Effector memory CD8-positive, alpha-beta T cell (primary cell): ENCODE measurements around the gene ACTR5.

Experiments
- ATAC-seq: fragments of 150-1000 bp; cut with Tn5 transposase; replicated peaks from 2 replicates; pipeline ENCODE4 v1.10.0; 2021; ENCODE audit warnings: mild to moderate bottlenecking, moderate library complexity
- DNase-seq, 3 experiments: peaks; one replicate each; pipeline ENCODE4 v3.0.0; 2021
- H3K27ac Mint-ChIP-seq, 2 donors: one replicate each; pipeline ENCODE4 v1.8.0; 2022; ENCODE audit warnings: mild to moderate bottlenecking in 2 of 2, mixed read lengths in 2 of 2, moderate library complexity in 2 of 2
- H3K27me3 Mint-ChIP-seq, 2 donors: one replicate each; pipeline ENCODE4 v1.8.0; 2022; ENCODE audit warnings: mixed read lengths in 2 of 2
- H3K36me3 Mint-ChIP-seq: one replicate; pipeline ENCODE4 v1.8.0; 2022; ENCODE audit warnings: mild to moderate bottlenecking, moderate library complexity, mixed read lengths; ENCODE audit not compliant: insufficient read depth
- H3K4me1 Mint-ChIP-seq, 2 donors: one replicate each; pipeline ENCODE4 v1.8.0; 2022; ENCODE audit warnings: low read depth in 2 of 2, mixed read lengths in 2 of 2
- H3K4me3 Mint-ChIP-seq, 2 donors: one replicate each; pipeline ENCODE4 v1.8.0; 2022; ENCODE audit warnings: mild to moderate bottlenecking in 2 of 2, mixed read lengths in 2 of 2, moderate library complexity in 2 of 2
- H3K9me3 Mint-ChIP-seq, 2 donors: one replicate each; pipeline ENCODE4 v1.8.0; 2022; ENCODE audit warnings: mixed read lengths in 2 of 2

The ACTR5 gene

DNA sequence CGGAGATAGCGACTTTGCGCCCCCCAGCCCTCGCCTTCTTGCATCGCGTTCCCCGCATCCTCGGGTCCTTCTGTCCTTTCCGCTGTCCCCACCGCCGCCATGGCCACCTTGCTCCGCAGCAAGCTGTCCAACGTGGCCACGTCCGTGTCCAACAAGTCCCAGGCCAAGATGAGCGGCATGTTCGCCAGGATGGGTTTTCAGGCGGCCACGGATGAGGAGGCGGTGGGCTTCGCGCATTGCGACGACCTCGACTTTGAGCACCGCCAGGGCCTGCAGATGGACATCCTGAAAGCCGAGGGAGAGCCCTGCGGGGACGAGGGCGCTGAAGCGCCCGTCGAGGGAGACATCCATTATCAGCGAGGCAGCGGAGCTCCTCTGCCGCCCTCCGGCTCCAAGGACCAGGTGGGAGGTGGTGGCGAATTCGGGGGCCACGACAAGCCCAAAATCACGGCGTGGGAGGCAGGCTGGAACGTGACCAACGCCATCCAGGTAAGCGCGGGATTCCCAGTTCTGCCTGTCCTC lies 23.6 kb upstream of the ACTR5 start:
- ATAC-seq = no peak
- Mint-ChIP-seq H3K27ac (no peak overlapping the region), H3K4me3 (peak overlapping the region; percentile 35 to 43), H3K27me3 (peaks cover 91 to 100% of the 10 kb centered on the region in 2 donors), H3K4me1 (peaks cover 36 to 52% of the 10 kb centered on the region in 2 donors), H3K9me3 (no peaks in the 10 kb centered on the region), H3K36me3 (peaks cover 32% of the 10 kb centered on the region)
- DNase-seq = no peak

DNA sequence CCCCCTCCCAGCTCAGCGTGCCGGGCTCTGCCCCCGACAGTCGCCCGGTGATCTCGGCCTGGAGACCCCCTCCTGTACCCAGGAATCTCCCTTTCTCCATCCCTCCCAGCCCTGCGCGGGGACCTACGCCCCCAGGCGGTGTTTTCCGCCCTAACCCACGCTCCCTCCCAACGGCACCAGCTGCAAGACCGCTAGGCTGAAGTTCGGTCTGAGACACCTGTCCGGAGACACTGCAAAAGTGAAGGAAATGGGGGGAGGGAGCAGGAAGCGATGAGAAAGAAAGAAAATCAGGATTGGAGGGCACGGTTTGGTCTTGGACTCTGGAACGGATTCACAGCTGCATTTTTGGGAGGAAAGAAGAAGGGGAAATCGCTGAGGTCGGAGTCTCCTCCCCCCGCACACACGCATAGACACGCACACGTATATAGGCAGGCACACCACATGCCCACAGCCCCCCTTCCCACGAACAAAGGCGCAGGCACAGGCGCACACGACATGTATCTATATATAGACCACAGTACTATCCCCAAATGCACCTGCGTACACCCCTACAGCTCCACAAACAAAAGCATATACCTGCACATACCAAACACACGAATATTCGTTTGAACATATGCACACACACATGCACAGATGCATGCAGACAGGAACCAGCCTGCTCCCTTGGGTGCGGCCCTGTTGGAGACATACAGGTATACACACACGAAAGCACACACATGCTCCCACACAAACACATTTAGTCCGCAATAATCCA lies 22.9 kb upstream of the ACTR5 start:
- H3K27ac Mint-ChIP-seq = no peak overlapping the region
- peaks cover 42 to 59% of the 10 kb centered on the region in 2 donors for H3K4me1 Mint-ChIP-seq
- DNase-seq = peak in 1 of 3 experiments; percentile 12

DNA sequence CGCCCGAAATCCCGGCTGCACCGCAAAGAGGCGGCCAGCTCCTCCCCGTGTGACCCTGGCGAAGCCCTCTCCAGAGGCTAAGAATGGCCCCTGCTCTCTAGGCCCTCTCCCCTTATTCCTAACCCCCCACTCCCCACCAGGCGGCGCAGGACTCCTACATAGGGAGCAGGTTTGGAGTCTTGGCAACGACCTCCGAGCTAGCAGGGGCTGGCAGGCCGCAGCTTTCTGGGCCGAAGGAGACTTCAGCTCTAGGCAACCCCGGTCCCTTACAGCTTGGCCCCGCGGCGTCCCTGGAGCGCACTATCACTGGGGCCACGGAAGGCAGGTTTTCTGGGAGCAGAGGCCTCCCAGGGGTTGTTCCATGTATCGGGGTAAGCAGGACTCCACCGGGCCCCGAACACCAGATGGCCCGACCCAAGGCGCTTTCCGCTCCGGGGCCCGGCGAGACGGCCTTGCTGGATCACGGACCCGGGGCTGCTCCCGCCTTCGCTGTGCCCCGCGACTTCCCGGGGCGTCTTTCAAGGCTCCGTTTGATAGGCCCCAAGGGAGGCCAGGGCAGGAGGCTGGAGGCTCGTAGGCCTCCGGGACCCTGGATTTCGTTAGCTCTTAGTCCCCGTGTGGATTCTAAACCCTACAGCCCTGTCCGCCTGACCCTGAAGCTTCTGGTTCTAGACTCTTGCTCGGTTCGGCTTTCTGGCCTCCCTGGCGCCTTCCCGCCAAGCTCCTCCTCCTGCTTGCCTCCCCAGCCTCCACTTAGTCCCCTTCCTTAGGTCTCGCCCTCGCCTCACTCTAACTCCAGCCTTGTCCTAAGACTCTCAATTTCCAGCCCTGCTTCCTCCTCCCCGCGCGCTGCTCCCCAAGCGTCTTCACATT lies 22.1 kb upstream of the ACTR5 start:
- H3K27ac Mint-ChIP-seq = peak overlapping the region in 1 of 2 donors; percentile 47
- peaks cover 50 to 66% of the 10 kb centered on the region in 2 donors for H3K4me1 Mint-ChIP-seq
- peaks cover 42% of the 10 kb centered on the region for H3K36me3 Mint-ChIP-seq
- ATAC-seq = peak; percentile 18
- H3K9me3 Mint-ChIP-seq = no peaks in the 10 kb centered on the region
- peaks cover 94 to 100% of the 10 kb centered on the region in 2 donors for H3K27me3 Mint-ChIP-seq
- peak overlapping the region; percentile 43 to 72 for H3K4me3 Mint-ChIP-seq
- DNase-seq = peak in 1 of 3 experiments; percentile 24

More for the DNA sequence above, 22.9 kb upstream of the ACTR5 start:
- peak overlapping the region; percentile 43 to 72 for H3K4me3 Mint-ChIP-seq
- peak; percentile 21 for ATAC-seq
- H3K36me3 Mint-ChIP-seq = peaks cover 37% of the 10 kb centered on the region
- no peaks in the 10 kb centered on the region for H3K9me3 Mint-ChIP-seq
- peaks cover 94 to 100% of the 10 kb centered on the region in 2 donors for H3K27me3 Mint-ChIP-seq

DNA sequence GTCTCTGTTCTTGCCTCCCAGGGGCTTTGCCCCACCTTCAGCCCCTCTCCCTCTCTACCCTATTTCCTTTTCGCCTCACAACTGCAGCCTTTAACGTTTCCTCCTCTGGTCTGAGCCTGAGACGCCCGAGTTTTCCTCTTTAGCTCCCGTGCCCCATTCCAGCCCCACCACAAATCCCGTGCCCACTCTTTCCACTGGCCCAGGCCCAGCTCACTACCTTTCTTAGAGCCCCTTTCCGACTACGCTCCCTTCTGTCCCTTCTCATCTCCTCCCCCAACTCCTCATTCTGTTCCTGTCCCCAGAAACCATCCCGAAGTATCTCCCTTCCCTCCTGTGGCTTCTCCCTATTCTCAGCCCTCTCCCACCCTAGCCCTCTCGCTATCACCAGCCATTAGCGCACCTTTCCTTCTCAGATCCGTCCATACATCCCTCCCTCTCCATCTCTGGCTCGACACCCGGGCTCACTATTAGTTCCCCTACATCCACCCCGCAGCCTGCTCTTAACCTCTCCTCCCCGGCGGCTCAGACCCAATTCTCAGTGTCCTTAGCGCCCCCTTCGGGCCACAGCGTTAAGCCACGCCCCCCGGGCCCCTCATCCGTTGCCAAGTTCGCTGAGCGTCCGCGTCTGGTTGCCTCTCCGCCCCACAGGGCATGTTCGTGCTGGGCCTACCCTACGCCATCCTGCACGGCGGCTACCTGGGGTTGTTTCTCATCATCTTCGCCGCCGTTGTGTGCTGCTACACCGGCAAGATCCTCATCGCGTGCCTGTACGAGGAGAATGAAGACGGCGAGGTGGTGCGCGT lies 21.3 kb upstream of the ACTR5 start:
- ATAC-seq = peak; percentile 19

DNA sequence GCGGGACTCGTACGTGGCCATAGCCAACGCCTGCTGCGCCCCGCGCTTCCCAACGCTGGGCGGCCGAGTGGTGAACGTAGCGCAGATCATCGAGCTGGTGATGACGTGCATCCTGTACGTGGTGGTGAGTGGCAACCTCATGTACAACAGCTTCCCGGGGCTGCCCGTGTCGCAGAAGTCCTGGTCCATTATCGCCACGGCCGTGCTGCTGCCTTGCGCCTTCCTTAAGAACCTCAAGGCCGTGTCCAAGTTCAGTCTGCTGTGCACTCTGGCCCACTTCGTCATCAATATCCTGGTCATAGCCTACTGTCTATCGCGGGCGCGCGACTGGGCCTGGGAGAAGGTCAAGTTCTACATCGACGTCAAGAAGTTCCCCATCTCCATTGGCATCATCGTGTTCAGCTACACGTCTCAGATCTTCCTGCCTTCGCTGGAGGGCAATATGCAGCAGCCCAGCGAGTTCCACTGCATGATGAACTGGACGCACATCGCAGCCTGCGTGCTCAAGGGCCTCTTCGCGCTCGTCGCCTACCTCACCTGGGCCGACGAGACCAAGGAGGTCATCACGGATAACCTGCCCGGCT lies 20.6 kb upstream of the ACTR5 start:
- ATAC-seq = no peak
- Mint-ChIP-seq H3K4me3 (peak overlapping the region; percentile 5 to 68), H3K4me1 (peaks cover 57 to 68% of the 10 kb centered on the region in 2 donors), H3K36me3 (peaks cover 40% of the 10 kb centered on the region), H3K9me3 (no peaks in the 10 kb centered on the region), H3K27me3 (peaks cover 92 to 100% of the 10 kb centered on the region in 2 donors), H3K27ac (peak overlapping the region; percentile 56 to 71)
- peak in 1 of 3 experiments; percentile 16 for DNase-seq

More for the DNA sequence above, 21.3 kb upstream of the ACTR5 start:
- Mint-ChIP-seq H3K4me1 (peaks cover 57 to 70% of the 10 kb centered on the region in 2 donors), H3K36me3 (peaks cover 43% of the 10 kb centered on the region), H3K9me3 (no peaks in the 10 kb centered on the region), H3K4me3 (peak overlapping the region; percentile 5 to 68), H3K27me3 (peaks cover 93 to 100% of the 10 kb centered on the region in 2 donors), H3K27ac (peak overlapping the region in 1 of 2 donors; percentile 47)
- DNase-seq = peak; percentile 41 to 56 (median 52)

DNA sequence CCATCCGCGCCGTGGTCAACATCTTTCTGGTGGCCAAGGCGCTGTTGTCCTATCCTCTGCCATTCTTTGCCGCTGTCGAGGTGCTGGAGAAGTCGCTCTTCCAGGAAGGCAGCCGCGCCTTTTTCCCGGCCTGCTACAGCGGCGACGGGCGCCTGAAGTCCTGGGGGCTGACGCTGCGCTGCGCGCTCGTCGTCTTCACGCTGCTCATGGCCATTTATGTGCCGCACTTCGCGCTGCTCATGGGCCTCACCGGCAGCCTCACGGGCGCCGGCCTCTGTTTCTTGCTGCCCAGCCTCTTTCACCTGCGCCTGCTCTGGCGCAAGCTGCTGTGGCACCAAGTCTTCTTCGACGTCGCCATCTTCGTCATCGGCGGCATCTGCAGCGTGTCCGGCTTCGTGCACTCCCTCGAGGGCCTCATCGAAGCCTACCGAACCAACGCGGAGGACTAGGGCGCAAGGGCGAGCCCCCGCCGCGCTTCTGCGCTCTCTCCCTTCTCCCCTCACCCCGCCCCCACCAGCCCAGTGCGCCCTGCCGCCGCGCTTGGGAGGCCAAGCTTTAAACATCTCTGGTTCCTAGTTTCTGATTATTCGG lies 20.0 kb upstream of the ACTR5 start:
- Mint-ChIP-seq H3K27ac (peak overlapping the region; percentile 56 to 71), H3K4me3 (peak overlapping the region; percentile 5 to 68), H3K36me3 (peaks cover 40% of the 10 kb centered on the region)

DNA sequence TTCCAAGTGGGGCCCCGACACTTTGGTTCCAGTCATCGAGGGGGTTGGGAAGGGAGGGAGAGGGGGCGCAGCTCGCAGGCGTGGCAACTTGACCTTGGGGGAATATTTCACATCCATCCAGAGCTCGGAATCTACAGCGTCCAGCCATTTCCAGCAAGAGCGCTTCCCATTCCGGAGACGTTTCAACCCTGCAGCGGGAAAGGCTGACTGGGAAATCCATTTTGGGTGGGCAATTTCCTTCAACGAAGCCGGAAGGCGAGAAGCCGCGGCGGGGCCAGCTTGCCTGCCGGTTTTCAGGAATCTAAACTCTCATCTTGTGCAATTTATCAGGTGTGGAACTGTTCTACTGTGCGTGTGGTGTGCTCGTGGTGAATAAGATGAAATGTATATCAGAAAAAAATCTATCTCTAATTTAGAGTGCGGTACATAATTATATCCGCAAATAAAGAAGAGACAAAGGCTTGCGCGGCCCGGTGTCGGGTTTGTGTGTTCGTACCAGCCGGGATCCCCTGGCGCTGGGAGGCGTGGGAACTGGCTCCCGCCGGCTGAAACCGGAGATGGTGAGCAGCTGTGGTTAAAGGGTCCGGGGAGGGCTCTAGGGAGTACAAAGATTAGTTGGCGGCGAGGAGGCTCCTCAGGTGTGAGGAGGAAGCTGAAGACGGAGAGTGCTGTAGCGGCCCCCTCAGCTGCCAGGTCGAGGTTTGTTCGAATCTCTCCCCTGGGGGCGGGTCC lies 19.2 kb upstream of the ACTR5 start:
- Mint-ChIP-seq H3K27ac (peak overlapping the region in 1 of 2 donors; percentile 26), H3K4me3 (peak overlapping the region; percentile 60 to 78), H3K27me3 (peaks cover 87 to 100% of the 10 kb centered on the region in 2 donors), H3K4me1 (peaks cover 57 to 61% of the 10 kb centered on the region in 2 donors), H3K36me3 (peaks cover 40% of the 10 kb centered on the region), H3K9me3 (no peaks in the 10 kb centered on the region)
- ATAC-seq = no peak
- DNase-seq = peak in 1 of 3 experiments; percentile 16

More for the DNA sequence above, 20.0 kb upstream of the ACTR5 start:
- peaks cover 57 to 66% of the 10 kb centered on the region in 2 donors for H3K4me1 Mint-ChIP-seq
- no peak for DNase-seq
- peaks cover 86 to 100% of the 10 kb centered on the region in 2 donors for H3K27me3 Mint-ChIP-seq
- H3K9me3 Mint-ChIP-seq = no peaks in the 10 kb centered on the region
- ATAC-seq = no peak

DNA sequence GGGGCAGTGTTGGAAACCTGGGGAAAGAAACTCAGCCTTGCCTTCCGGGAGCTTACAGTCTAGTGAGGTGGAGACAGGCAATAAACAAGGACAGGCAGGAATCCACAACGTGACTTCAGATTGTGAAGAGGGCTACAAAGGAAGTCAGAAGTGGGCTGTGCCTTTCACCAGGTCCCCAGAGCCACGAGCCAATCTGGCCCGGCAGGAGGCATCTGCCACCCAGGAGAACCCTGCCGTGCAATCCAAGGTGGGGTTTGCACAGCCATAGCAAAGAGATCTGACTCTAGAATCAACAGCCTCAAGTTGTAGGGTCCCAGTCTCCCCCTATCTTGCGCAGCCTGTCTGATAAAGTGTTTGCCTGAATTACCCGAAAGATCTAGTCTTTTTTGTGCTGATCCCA lies 18.5 kb upstream of the ACTR5 start:
- H3K27ac Mint-ChIP-seq = no peak overlapping the region

DNA sequence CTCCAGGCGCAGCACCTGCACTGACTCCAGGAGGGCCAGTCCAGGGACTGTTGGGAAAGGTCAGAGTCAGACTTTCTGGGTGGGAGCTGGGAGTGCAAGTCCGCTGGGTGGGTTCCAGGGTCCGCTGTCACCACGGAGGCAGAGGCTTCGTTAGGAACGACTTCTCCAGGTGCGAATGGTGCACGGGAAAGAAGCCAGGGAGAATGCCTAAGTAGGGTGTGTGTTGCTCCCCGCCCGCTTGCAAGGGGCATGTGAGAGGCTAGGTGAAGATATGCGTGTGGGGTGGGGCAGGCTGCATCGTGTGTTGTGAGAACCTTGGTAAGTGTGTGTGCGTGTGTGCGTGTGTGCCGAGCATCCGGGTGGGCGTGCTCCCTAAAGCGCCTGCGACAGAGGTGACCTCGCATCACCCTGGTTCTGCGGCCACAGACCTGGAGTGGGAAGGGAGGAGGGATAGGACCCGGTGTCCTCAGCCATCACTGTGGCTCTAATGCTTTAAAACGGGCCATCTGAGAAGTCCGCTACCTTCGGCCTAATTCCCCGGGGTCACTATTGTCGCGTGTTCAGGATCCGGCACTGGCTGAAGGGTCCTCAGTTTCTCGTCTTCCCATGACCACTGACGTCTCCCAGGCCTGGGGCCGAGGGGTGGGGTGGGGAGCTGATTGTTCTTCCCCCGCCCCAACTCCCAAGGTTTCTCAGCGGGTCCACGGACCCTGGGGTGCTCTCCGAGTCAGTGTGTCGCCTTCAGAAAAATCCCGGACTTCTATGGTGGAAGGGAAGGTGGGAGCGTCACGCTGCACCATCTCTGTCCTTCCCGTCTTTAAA lies 17.9 kb upstream of the ACTR5 start:
- H3K4me3 Mint-ChIP-seq = peak overlapping the region; percentile 76 to 78
- no peaks in the 10 kb centered on the region for H3K9me3 Mint-ChIP-seq
- ATAC-seq = no peak
- peaks cover 87 to 100% of the 10 kb centered on the region in 2 donors for H3K27me3 Mint-ChIP-seq
- H3K27ac Mint-ChIP-seq = no peak overlapping the region
- peaks cover 40% of the 10 kb centered on the region for H3K36me3 Mint-ChIP-seq
- peaks cover 53 to 54% of the 10 kb centered on the region in 2 donors for H3K4me1 Mint-ChIP-seq
- DNase-seq = peak in 1 of 3 experiments; percentile 12

More for the DNA sequence above, 18.5 kb upstream of the ACTR5 start:
- ATAC-seq (no peak), DNase-seq (peak in 1 of 3 experiments; percentile 9)
- Mint-ChIP-seq H3K4me1 (peaks cover 57% of the 10 kb centered on the region in 2 donors), H3K27me3 (peaks cover 87 to 100% of the 10 kb centered on the region in 2 donors), H3K36me3 (peaks cover 40% of the 10 kb centered on the region), H3K9me3 (no peaks in the 10 kb centered on the region), H3K4me3 (peak overlapping the region; percentile 60 to 78)

DNA sequence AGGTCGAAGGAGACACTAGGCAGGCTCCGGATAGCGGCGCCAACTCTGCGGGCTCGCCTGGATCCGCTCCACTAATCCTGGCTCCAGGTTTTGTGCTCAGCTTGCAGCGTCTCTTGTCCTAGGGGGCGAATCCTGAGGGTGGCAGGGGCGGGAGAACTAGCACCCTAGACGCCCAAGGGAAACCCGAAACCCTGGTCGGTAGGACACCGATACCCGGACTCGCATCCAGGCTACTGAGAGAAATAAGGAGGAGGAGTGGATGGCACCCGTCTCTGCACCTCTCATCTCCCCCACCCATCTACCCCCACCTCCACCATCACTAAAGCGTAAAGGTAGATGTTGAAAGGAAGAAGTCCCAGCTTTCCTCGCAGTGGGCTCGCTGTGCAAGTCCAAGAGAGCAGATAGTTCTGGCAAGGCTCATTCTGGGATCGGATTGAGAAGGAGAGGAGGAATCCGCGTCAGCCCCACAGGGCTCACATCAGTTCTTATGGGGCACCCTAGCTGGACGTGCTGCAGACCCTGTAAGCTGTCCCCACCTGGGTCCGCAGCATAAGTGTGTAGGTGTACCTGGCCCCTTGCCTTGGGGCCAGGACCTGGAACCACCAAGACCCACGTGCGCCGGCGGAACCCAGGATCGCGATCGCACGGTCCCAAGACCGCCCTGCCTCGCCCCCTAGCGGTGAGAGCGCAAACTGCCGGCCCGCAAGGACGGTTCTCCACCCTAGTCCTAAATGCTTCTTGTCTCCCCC lies 17.1 kb upstream of the ACTR5 start:
- Mint-ChIP-seq H3K27me3 (peaks cover 87 to 100% of the 10 kb centered on the region in 2 donors), H3K36me3 (peaks cover 37% of the 10 kb centered on the region), H3K27ac (no peak overlapping the region)

More for the DNA sequence above, 17.1 kb upstream of the ACTR5 start:
- Mint-ChIP-seq H3K9me3 (no peaks in the 10 kb centered on the region), H3K4me1 (peaks cover 45 to 48% of the 10 kb centered on the region in 2 donors), H3K4me3 (peak overlapping the region; percentile 76 to 78)
- peak; percentile 72 to 79 (median 76) for DNase-seq
- peak; percentile 77 for ATAC-seq
